H1 (cell line): Measurements from ENCODE around the gene DRAP1. TPM values are rescaled to one million over a fixed set of nuclear protein-coding genes. Genes with fewer than 3 reads are reported as not detected.

Experiments used
- CTCF ChIA-PET: fragments of 300-600 bp; sonication (Branson Sonifier 250); formaldehyde crosslinking; loops from one replicate; lab custom pipeline; 2021; ENCODE audit not compliant: partially characterized antibody; lab: Charles Lee
- POLR2A ChIA-PET: fragments of 300-600 bp; sonication (Branson Sonifier 250); formaldehyde crosslinking; loops from one replicate; lab custom pipeline; 2021; ENCODE audit warnings: inconsistent platforms; ENCODE audit not compliant: partially characterized antibody; lab: Charles Lee
- DNase-seq, 2 experiments: peaks; one replicate each; pipeline versions ENCODE4 v3.0.0 to v3.0.0-alpha.2; 2010 to 2022; ENCODE audit warnings: low spot score in 2 of 2, low read depth in 1 of 2, mixed read lengths in 1 of 2
- FAIRE-seq: peaks from 2 replicates; lab custom pipeline; 2011; peaks lifted over from hg19 to GRCh38; lab: Jason Lieb, UNC
- H2AFZ ChIP-seq: 2 replicates; pipeline ENCODE4 v1.8.1; 2012; ENCODE audit warnings: low read length, inconsistent platforms
- H2AK5ac ChIP-seq: 2 replicates; pipeline ENCODE4 v1.6.1; 2013; ENCODE audit warnings: low read depth, low read length
- H2BK120ac ChIP-seq: replicated peaks from 2 replicates; pipeline ENCODE3; 2013; ENCODE audit warnings: low read depth, low read length, inconsistent platforms
- H2BK12ac ChIP-seq: 2 replicates; pipeline ENCODE4 v1.6.1; 2013; ENCODE audit warnings: low read depth, low read length
- H2BK15ac ChIP-seq: 2 replicates; pipeline ENCODE4 v1.6.1; 2013; ENCODE audit warnings: low read length
- H2BK20ac ChIP-seq: 2 replicates; pipeline ENCODE4 v1.6.1; 2013; ENCODE audit warnings: low read length
- H2BK5ac ChIP-seq: 2 replicates; pipeline ENCODE4 v1.6.1; 2013; ENCODE audit warnings: low read depth, low read length
- H3K14ac ChIP-seq: 2 replicates; pipeline ENCODE4 v1.6.1; 2013; ENCODE audit warnings: inconsistent platforms; ENCODE audit not compliant: insufficient read length
- H3K18ac ChIP-seq: 2 replicates; pipeline ENCODE4 v1.6.1; 2013; ENCODE audit warnings: low read length; ENCODE audit errors: extremely low read depth
- H3K23ac ChIP-seq: 2 replicates; pipeline ENCODE4 v1.6.1; 2013; ENCODE audit warnings: inconsistent platforms; ENCODE audit not compliant: insufficient read length
- H3K23me2 ChIP-seq: 2 replicates; pipeline ENCODE4 v1.6.1; 2013; ENCODE audit warnings: low read depth, low read length
- H3K27ac ChIP-seq: 2 replicates; pipeline ENCODE4 v1.6.1; 2011; ENCODE audit warnings: low read depth, low read length, inconsistent platforms
- H3K27me3 ChIP-seq, 4 experiments: replicated peaks in 1 of 4; 1 replicate in 1 of 4; 2 replicates in 3 of 4; pipeline versions ENCODE4 v1.6.1 to v1.8.1; 2011 to 2013; ENCODE audit warnings: low read length in 3 of 4, mild to moderate bottlenecking in 3 of 4, inconsistent platforms in 2 of 4, mixed read lengths in 2 of 4, moderate library complexity in 1 of 4; ENCODE audit not compliant: control insufficient read depth in 3 of 4, insufficient read depth in 3 of 4; ENCODE audit errors: extremely low read depth in 1 of 4
- H3K36me3 ChIP-seq, 4 experiments: 2 replicates each; pipeline versions ENCODE4 v1.6.1 to v1.8.1; 2011 to 2013; ENCODE audit warnings: mild to moderate bottlenecking in 4 of 4, low read length in 3 of 4, moderate library complexity in 2 of 4, control low read depth in 1 of 4, inconsistent platforms in 1 of 4; ENCODE audit not compliant: insufficient read depth in 4 of 4, control insufficient read depth in 2 of 4
- H3K4ac ChIP-seq: replicated peaks from 2 replicates; pipeline ENCODE3; 2013; ENCODE audit warnings: low read length, low read depth, mixed read lengths, inconsistent platforms; ENCODE audit not compliant: insufficient read length
- H3K4me1 ChIP-seq, 4 experiments: replicated peaks in 1 of 4; 1 replicate in 1 of 4; 2 replicates in 3 of 4; pipeline versions ENCODE4 v1.6.1 to v1.8.1; 2011 to 2013; ENCODE audit warnings: low read length in 3 of 4, inconsistent platforms in 2 of 4, mixed read lengths in 1 of 4; ENCODE audit not compliant: insufficient read depth in 4 of 4, control insufficient read depth in 3 of 4
- H3K4me2 ChIP-seq, 2 experiments: 2 replicates each; pipeline versions ENCODE4 v1.6.1 to v1.8.1; 2011 to 2013; ENCODE audit warnings: low read depth in 2 of 2, low read length in 2 of 2, control low read depth in 1 of 2, inconsistent platforms in 1 of 2, mild to moderate bottlenecking in 1 of 2; ENCODE audit not compliant: insufficient read depth in 1 of 2
- H3K4me3 ChIP-seq, 4 experiments: fragments of 200-600, 300-600 bp in 1 of 4; sonication (generic), shearing (Covaris generic), sonication (Bioruptor Twin) in 1 of 4; 2 replicates each; pipeline versions ENCODE4 v1.5.1 to v1.8.1; 2011 to 2016; ENCODE audit warnings: low read length in 4 of 4, low read depth in 3 of 4, control low read depth in 2 of 4, inconsistent platforms in 2 of 4, mild to moderate bottlenecking in 2 of 4, mixed read lengths in 1 of 4, moderate library complexity in 1 of 4; ENCODE audit not compliant: insufficient read depth in 2 of 4; ENCODE audit errors: extremely low read depth in 1 of 4
- H3K56ac ChIP-seq: replicated peaks from 2 replicates; pipeline ENCODE3; 2013; ENCODE audit warnings: low read depth, mild to moderate bottlenecking, mixed read lengths, low read length, inconsistent platforms; ENCODE audit not compliant: insufficient read length
- H3K79me1 ChIP-seq: 2 replicates; pipeline ENCODE4 v1.6.1; 2013; ENCODE audit warnings: low read depth, low read length, control low read depth
- H3K79me2 ChIP-seq, 2 experiments: 2 replicates each; pipeline versions ENCODE4 v1.6.1 to v1.8.1; 2012 to 2013; ENCODE audit warnings: low read length in 2 of 2, mild to moderate bottlenecking in 2 of 2, inconsistent platforms in 1 of 2; ENCODE audit not compliant: insufficient read depth in 2 of 2, control insufficient read depth in 1 of 2
- H3K9ac ChIP-seq, 4 experiments: replicated peaks in 1 of 4; 1 replicate in 1 of 4; 2 replicates in 3 of 4; pipeline versions ENCODE4 v1.6.1 to v1.8.1; 2011 to 2013; ENCODE audit warnings: low read depth in 3 of 4, low read length in 3 of 4, control low read depth in 2 of 4, mild to moderate bottlenecking in 2 of 4, moderate library complexity in 2 of 4, inconsistent platforms in 1 of 4; ENCODE audit errors: extremely low read depth in 1 of 4
- H3K9me3 ChIP-seq, 2 experiments: 2 replicates each; pipeline versions ENCODE4 v1.6.1 to v1.8.1; 2012 to 2013; ENCODE audit warnings: mild to moderate bottlenecking in 2 of 2, moderate library complexity in 2 of 2, control low read depth in 1 of 2, inconsistent platforms in 1 of 2, low read depth in 1 of 2, low read length in 1 of 2, mixed read lengths in 1 of 2; ENCODE audit not compliant: insufficient read depth in 2 of 2
- H4K20me1 ChIP-seq, 2 experiments: replicated peaks in 1 of 2; 2 replicates each; pipeline versions ENCODE3 to v1.8.1; 2011 to 2013; ENCODE audit warnings: inconsistent platforms in 2 of 2, low read length in 2 of 2, mild to moderate bottlenecking in 1 of 2; ENCODE audit not compliant: insufficient read depth in 2 of 2, control insufficient read depth in 1 of 2
- H4K5ac ChIP-seq: 2 replicates; pipeline ENCODE4 v1.6.1; 2013; ENCODE audit warnings: low read length, low read depth, mixed read lengths, inconsistent platforms; ENCODE audit not compliant: insufficient read length
- H4K8ac ChIP-seq: 2 replicates; pipeline ENCODE4 v1.8.0; 2013; ENCODE audit warnings: mild to moderate bottlenecking, moderate library complexity, low read length, inconsistent platforms; ENCODE audit not compliant: insufficient read depth; ENCODE audit errors: extremely low read depth
- H4K91ac ChIP-seq: replicated peaks from 2 replicates; pipeline ENCODE3; 2013; ENCODE audit warnings: low read length, mixed read lengths, inconsistent platforms; ENCODE audit not compliant: insufficient read length
- JUN ChIP-seq: IDR thresholded peaks from 2 replicates; pipeline ENCODE4 v1.6.1; 2011; ENCODE audit warnings: low read depth, mild to moderate bottlenecking, improper control_type of control experiment, low read length
- JUND ChIP-seq: IDR thresholded peaks from 2 replicates; pipeline ENCODE4 v1.6.1; 2011; ENCODE audit warnings: mild to moderate bottlenecking, improper control_type of control experiment, low read length
- POLR2AphosphoS5 ChIP-seq: IDR thresholded peaks from 2 replicates; pipeline ENCODE4 v1.6.1; 2011; ENCODE audit warnings: low read depth, low read length
- POU5F1 ChIP-seq: IDR thresholded peaks from 2 replicates; pipeline ENCODE4 v1.6.1; 2011; ENCODE audit warnings: low read depth, mild to moderate bottlenecking, low read length, moderate library complexity
- RXRA ChIP-seq: IDR thresholded peaks from 2 replicates; pipeline ENCODE4 v1.6.1; 2011; ENCODE audit warnings: low read depth, mild to moderate bottlenecking, low read length, moderate library complexity; ENCODE audit not compliant: insufficient read depth
- WGBS, 2 experiments: shearing (Covaris generic) in 1 of 2; methylation state at CpG; one replicate each; pipeline versions ENCODE4 v1.1.6 to v1.1.7; 2013 to 2015; ENCODE audit warnings: low lambda C conversion rate in 2 of 2, mixed read lengths in 2 of 2, inconsistent platforms in 1 of 2, low coverage in 1 of 2, missing lambda C conversion rate in 1 of 2; ENCODE audit not compliant: insufficient replicate concordance in 2 of 2, insufficient coverage in 1 of 2, insufficient read length in 1 of 2; ENCODE audit errors: extremely low coverage in 1 of 2, missing lambda C conversion rate in 1 of 2; 5-methylcytosine and 5-hydroxymethylcytosine counted together
- polyA plus RNA-seq, 7 experiments: library from polyadenylated mRNA; depleted of rRNA in 3 of 7; stranded (reverse) in 5 of 7; unstranded in 2 of 7; fragments of >200 nt in 5 of 7; fragments of 200-250 nt in 2 of 7; gene quantifications; 1 replicate in 5 of 7; 2 replicates in 1 of 7; 4 replicates in 1 of 7; pipeline versions ENCODE4 v1.2.1 to v1.2.3, GENCODE V29; 2011 to 2013; ENCODE audit warnings: missing spikeins in 2 of 7, mixed read lengths in 2 of 7
- total RNA-seq: library from RNA; stranded (reverse); fragmentation: NEBNext Ultra II Directional; extraction: Animal tissue kit (Norgen Biotek cat#: 25700); gene quantifications from 2 replicates; pipeline ENCODE4 v1.2.1, GENCODE V29; 2021

DRAP1 gene
- total and polyA plus RNA-seq, 2 of the 8 experiments (the other 6 are each of a cell fraction or from before 2014, with no cell fraction given) = 62.5 to 98.7 TPM

DNA sequence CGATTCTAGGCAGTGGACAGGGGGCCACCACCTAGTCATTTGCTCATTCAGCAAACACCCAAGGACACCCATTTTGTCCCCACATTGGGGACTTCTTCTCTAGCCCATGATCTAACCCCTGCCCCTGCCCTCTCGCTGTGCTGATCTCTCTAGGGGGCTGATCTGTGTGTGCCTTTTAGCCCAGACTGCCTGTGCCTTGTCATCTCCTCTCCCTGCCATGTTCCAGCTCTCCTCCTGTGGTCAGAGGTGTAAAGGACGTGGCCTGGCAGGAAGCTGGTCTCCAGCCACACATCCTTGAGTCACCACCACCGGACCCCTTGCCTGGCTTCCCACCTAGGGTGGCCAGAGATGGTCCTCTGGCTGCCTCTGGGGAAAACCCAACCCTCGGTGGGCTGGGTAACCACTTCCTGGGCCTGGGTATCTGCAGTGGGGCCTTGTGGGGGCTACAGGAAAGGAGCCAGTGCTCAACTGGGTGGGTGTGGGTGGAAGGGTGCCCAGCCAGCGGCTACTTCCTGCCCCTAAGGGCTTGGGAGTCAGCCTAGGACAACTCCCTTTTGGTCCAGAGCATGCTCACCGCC, 38.3 kb upstream of the DRAP1 start:
- FAIRE-seq (no peak), DNase-seq (no peak)
- Histone ChIP-seq H4K91ac (no peak overlapping the region), H3K56ac (no peak overlapping the region), H3K14ac (no peak overlapping the region), H3K9ac (no peak overlapping the region), H3K23me2 (no peaks in the 10 kb centered on the region), H2AK5ac (no peak overlapping the region), H2BK15ac (no peak overlapping the region), H3K79me2 (no peaks in the 10 kb centered on the region), H4K20me1 (peaks cover 5 to 6% of the 10 kb centered on the region in 2 experiments), H3K9me3 (no peaks in the 10 kb centered on the region), H2BK12ac (no peak overlapping the region), H2BK20ac (no peak overlapping the region), H3K23ac (no peak overlapping the region), H3K79me1 (no peaks in the 10 kb centered on the region), H3K4me1 (peaks cover 0 to 2% (median 0%) of the 10 kb centered on the region in 4 experiments; a peak in 1 of 7 replicates), H2AFZ (no peak overlapping the region), H3K18ac (no peak overlapping the region), H3K36me3 (peaks cover 8 to 22% (median 12%) of the 10 kb centered on the region in 4 experiments; a peak in 7 of 8 replicates), H2BK5ac (no peak overlapping the region), H4K5ac (no peak overlapping the region), H3K4me2 (no peak overlapping the region), H2BK120ac (no peak overlapping the region), H3K27ac (no peak overlapping the region), H3K4me3 (no peak overlapping the region), H4K8ac (no peak overlapping the region), H3K4ac (no peak overlapping the region), H3K27me3 (peaks cover 0 to 3% (median 0%) of the 10 kb centered on the region in 4 experiments; a peak in 1 of 7 replicates)
- POLR2A ChIA-PET = interaction anchor here (1.1 to 39.7 kb wide), 5 partner anchors 9 to 243 kb away, joined by 4 to 1071 read pairs (median 4); partner anchors contain the start of genes CCDC85B, CFL1, EFEMP2 and MUS81
- CTCF ChIA-PET = interaction anchor here (0.6 to 19.6 kb wide), 9 partner anchors 10 to 253 kb away, joined by 3 to 283 read pairs (median 4); partner anchors contain the start of genes CCDC85B and MUS81
- 85% methylated on average over 4 of the region's 7 CpGs; no CpG with 5 or more reads in 1 of the 2 experiments for WGBS, 2 experiments
- no peak for TF ChIP-seq JUND
- no peak for TF ChIP-seq POLR2AphosphoS5
- no peak for TF ChIP-seq POU5F1
- TF ChIP-seq JUN = no peak
- TF ChIP-seq RXRA = no peak
